Epithelial cell of prostate (primary cell): ENCODE measurements around the gene ITGBL1.

Source experiments
- DNase-seq: peaks from one replicate; pipeline ENCODE4 v3.0.0-alpha.2; 2011; ENCODE audit warnings: low read depth, low spot score
- H3K27ac ChIP-seq: fragments of 450-650 bp; 2 replicates; pipeline ENCODE4 v1.5.1; 2017; ENCODE audit warnings: mild to moderate bottlenecking

The ITGBL1 gene

GRCh38 chr13:101726681-101727080 lies 274.2 kb downstream of the ITGBL1 start:
- H3K27ac ChIP-seq = no peak overlapping the region
- DNase-seq = no peak

DNA sequence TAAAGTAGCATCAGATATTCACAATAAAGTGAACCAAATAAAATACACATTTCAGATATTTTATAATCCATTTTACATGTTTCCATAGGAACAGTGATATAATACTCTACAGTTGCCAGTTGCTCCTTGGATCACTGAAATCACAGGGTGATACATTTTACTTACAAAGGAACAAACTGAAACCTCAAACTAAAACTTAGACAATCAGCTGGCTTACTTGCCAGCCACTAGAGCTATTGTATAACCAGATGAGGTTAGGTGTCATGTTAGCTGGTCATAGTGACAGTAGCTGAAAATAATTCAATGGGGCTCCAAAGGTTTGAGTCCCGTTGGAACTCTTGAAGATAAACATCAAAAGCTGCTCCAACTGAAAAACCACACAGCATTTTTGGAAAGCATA lies 274.6 kb downstream of the ITGBL1 start:
- H3K27ac ChIP-seq = no peak overlapping the region
- no peak for DNase-seq

DNA sequence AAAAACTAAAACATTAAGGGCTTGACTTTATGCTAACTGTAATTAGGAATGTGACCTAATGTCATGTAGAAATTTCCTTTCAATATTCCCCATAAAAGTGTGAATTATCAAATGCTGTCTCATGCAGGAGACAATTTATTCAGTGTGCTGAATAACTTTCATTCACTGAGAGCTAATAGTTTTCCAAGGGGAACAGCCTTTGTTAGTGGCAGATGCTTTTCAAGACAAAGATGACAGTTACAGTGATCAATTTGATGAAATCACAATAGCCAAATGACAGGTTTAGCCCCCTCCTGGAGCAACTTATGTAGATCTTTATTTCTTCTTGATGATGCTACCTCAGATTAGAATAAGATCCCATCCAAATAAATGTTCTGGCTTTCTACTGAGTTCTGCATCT lies 275.5 kb downstream of the ITGBL1 start:
- H3K27ac ChIP-seq = no peak overlapping the region
- DNase-seq = no peak

GRCh38 chr13:101728615-101729014 lies 276.1 kb downstream of the ITGBL1 start:
- DNase-seq = no peak

DNA sequence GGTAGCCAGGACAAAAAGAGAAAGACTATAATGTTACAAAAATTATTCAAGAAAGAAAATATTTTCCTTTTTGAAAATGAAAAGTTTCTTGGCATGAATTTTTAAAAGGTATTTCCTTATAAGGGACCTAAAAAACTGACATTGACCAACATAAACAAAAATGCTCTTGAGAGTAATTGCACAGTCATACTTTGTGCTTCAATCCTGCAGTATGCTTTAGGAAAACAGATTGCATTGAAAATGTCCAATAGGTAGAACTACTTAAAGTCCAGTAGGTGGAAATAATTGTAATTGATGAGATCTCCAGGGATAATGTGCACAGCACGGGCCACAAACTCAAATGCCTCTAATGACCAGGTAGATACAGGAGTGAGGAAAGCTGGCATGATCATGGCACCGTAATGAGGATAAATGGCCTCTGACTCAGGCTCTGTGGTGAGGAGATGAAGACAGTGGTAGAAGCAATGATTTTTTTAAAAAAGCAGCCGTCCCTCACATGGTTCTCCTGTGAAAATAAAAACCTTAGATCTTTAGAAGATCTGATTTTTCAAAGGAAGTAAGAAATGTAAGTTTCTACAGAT lies 278.0 kb downstream of the ITGBL1 start:
- no peak for DNase-seq
- H3K27ac ChIP-seq = no peak overlapping the region

More at GRCh38 chr13:101728615-101729014, 276.1 kb downstream of the ITGBL1 start:
- no peak overlapping the region for H3K27ac ChIP-seq

DNA sequence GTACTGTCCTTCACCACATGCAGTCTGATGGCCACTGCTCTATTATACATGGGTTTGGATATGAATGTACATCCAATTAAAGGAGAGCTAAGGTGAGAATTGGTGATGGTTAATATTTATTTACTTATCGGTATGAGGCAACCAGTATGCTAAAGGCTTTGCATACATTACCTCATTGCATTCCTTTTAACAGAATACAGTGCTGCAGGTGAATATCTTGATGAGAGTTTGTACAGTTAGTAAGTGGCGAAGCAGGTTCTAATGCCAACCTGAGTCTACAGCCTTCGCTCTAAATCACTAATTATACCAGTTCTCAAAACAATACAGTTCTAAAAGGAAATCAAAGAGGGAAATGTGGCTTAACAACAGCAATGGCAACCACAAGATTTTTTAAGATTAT lies 284.1 kb downstream of the ITGBL1 start:
- H3K27ac ChIP-seq = no peak overlapping the region
- DNase-seq = no peak

- DNase-seq = no peak
- H3K27ac ChIP-seq = no peak overlapping the region
These were observed 285.9 kb downstream of the ITGBL1 start for GRCh38 chr13:101738336-101738735.

DNA sequence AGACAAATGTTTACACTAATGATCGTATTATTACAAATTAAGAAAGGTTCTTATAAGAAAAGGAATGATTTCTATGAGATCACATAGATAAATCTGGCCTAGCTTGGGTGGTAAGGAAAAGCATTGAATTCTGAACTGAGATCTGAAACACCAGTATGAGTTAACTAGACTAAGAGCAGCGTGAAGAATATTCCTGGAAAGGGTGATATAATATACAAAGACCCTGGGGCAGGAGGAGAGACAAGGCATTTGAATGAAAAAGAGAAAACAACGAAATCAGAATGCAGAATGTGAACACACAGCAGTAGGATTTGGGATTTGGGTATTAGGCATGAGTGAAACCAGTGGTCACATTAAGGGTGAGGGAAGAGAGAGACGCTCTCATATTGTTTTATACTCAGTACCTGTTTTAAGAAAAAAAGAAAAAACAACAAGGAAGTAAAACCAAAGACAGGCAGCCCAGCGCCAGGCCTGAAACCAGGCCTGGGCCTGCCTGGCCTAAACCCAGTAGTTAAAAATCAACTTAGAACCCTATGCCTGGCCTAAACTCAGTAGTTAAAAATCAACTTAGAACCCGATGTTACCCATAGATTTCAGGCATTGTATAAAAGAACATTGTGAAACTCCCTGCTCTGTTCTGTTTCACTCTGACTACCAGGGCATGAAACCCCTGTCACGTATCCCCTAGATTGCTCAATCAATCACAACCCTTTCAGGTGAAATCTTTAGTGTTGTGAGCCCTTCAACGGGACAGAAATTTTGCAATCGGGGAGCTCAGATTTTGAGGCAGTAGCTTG lies 287.1 kb downstream of the ITGBL1 start:
- no peak for DNase-seq
- H3K27ac ChIP-seq = no peak overlapping the region

GRCh38 chr13:101746513-101746912 lies 294.0 kb downstream of the ITGBL1 start:
- no peak for DNase-seq
- no peak overlapping the region for H3K27ac ChIP-seq

DNA sequence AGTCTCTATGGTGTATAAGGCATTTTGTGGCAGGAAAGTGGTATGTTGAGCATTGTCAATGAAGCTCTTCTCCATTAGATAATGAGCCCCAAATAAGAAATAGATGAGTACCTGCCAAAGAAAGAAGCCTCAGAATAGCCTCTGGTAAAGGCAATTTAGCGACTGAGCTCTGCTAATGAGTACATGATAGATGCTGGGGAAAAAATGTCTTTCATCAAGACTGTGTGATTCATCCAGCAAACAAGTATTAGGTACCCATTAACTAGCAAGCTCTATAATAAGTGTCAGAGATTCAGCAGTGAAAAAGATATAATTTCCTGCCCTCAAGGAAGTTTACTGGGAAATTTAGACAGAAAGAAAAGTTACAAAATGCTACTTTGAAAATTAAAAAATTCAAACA lies 294.6 kb downstream of the ITGBL1 start:
- H3K27ac ChIP-seq = no peak overlapping the region
- no peak for DNase-seq

DNA sequence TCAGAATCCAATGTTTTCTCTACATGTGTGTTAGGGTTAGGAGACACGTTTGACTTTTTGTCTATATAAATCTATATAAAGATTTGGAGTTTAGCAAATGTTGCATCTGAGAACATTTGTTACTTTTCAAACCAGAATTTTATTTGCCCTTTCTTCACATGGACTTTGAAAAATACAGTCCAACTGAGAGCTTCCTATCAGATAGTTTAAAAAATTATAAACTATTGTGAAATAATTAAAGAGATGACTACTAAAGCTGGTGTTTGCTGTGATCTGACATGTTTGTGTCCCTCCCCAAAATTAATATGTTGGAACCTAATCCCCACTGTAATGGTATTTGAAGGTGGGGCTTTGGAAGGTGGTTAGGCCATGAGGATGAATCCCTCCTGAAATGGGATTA lies 297.1 kb downstream of the ITGBL1 start:
- DNase-seq = no peak
- H3K27ac ChIP-seq = no peak overlapping the region

- H3K27ac ChIP-seq = no peak overlapping the region
- peak; percentile 22 for DNase-seq
These were observed 299.0 kb downstream of the ITGBL1 start for GRCh38 chr13:101751488-101751887.

- no peak overlapping the region for H3K27ac ChIP-seq
- no peak for DNase-seq
These were observed 300.0 kb downstream of the ITGBL1 start for GRCh38 chr13:101752432-101752831.

- H3K27ac ChIP-seq = no peak overlapping the region
- DNase-seq = no peak
These were observed 302.9 kb downstream of the ITGBL1 start for GRCh38 chr13:101755228-101755887.

DNA sequence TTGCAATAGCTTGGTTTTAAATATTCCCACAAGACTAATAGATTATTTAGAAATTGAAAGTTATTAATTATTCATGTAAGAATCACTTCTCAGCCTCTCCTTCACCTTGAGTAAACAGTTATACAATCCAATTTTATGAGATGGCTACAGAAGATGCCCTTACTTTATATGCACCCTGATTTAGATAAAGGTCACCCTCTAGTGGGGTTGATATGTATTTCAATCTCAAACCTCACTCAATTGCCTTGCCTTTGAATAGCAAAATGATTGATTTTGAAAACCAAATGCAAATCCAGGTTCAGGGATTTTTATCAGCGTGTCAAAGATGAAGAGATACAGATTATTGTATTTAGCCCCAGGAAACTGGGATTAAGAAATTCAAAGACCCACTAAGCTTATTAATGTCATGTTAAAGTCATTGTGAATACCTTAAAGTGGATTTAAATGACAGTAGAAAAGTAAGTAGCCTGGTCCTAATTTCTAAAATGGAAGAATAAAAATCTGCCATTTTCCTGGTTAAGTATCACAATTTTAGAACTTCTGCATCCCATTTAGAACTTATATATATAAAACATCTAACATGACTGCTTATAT lies 305.1 kb downstream of the ITGBL1 start:
- no peak for DNase-seq

DNA sequence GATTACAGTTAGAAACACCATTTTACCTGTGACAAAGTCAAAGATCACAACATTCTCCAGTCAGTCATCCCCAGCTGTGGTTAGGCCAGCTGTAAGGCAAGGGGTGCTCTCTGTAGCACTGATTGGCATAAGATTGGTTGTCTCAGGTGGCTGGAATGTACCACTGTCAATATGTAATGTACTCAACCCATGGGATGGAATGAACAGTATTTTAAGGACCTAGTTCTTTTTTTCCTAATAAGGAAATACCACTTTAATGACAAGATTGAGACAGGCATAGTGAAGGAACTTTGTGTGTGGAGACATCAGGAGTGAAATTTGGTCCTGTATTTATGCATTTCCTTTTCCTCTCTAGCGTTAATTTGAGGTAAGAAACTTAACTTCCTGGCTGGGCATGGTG lies 310.7 kb downstream of the ITGBL1 start:
- no peak overlapping the region for H3K27ac ChIP-seq
- DNase-seq = no peak

More for the DNA sequence above, 305.1 kb downstream of the ITGBL1 start:
- H3K27ac ChIP-seq = no peak overlapping the region
